ENCODE measurements around the gene RAET1L. TPM values are rescaled to one million over a fixed set of nuclear protein-coding genes. Genes with fewer than 3 reads are reported as not detected.
A peak's percentile ranks its signal among the peaks of the same experiment; 100 is the strongest.
"Not testable (repeated sequence)": the region's sequence is repeated elsewhere in the genome, so short reads cannot be mapped to it uniquely, and the experiment has no call there.

Gene RAET1L
- total RNA-seq, 1 experiment from 2014 or later, result not detected

DNA sequence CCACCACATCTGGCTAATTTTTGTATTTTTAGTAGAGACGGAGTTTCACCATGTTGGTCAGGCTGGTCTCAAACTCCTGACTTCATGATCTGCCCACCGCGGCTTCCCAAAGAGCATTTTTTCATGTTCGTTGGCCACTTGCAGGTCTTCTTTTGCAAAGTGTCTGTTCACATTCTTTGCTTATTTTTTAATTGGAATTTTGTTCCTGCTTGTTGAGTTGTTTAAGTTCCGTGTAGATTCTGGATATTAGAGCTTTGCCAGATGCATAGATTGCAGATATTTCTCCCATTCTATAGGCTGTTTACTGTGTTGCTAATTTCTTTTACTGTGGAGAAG lies 8.2 kb downstream of the RAET1L start:
- BruUV-seq (replicated peaks); H3K27ac ChIP-seq (ENCODE audit: low read depth, low read length, poor library complexity, severe bottlenecking); DNase-seq (ENCODE audit: low spot score); H3K4me1 ChIP-seq (ENCODE audit: insufficient read depth, low read length, poor library complexity, severe bottlenecking); H3K4me3 ChIP-seq (ENCODE audit: low read depth, low read length, poor library complexity, severe bottlenecking); H3K9me3 ChIP-seq (ENCODE audit: low read depth, low read length, poor library complexity, severe bottlenecking); H3K36me3 ChIP-seq (ENCODE audit: insufficient read depth, low read length, poor library complexity, severe bottlenecking); POLR2A ChIA-PET (ENCODE audit: low non-redundant PET): not testable (repeated sequence)
- H3K27me3 ChIP-seq (replicated peaks; ENCODE audit: insufficient read depth, low read depth, low read length, poor library complexity), result peaks cover 48% of the 10 kb centered on the region
- intact Hi-C loops (cut with micrococcal nuclease; ENCODE audit: unreplicated experiment), result loop anchor here (1.0 to 5.0 kb wide), 3 partner anchors 83 to 800 kb away; no protein-coding TSS in a partner anchor
- TF ChIP-seq, protein P1, sequence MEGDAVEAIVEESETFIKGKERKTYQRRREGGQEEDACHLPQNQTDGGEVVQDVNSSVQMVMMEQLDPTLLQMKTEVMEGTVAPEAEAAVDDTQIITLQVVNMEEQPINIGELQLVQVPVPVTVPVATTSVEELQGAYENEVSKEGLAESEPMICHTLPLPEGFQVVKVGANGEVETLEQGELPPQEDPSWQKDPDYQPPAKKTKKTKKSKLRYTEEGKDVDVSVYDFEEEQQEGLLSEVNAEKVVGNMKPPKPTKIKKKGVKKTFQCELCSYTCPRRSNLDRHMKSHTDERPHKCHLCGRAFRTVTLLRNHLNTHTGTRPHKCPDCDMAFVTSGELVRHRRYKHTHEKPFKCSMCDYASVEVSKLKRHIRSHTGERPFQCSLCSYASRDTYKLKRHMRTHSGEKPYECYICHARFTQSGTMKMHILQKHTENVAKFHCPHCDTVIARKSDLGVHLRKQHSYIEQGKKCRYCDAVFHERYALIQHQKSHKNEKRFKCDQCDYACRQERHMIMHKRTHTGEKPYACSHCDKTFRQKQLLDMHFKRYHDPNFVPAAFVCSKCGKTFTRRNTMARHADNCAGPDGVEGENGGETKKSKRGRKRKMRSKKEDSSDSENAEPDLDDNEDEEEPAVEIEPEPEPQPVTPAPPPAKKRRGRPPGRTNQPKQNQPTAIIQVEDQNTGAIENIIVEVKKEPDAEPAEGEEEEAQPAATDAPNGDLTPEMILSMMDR (conservative IDR thresholded peaks at IDR 0.05; ENCODE audit: low read depth, low read length), result 0 out of 2 replicates have a peak, but pooled peaks have one; percentile 38
- CTCF ChIA-PET, result interaction anchor here (1.0 kb wide), 2 partner anchors 10 to 83 kb away, joined by 3 to 5 read pairs; no protein-coding TSS in a partner anchor

DNA sequence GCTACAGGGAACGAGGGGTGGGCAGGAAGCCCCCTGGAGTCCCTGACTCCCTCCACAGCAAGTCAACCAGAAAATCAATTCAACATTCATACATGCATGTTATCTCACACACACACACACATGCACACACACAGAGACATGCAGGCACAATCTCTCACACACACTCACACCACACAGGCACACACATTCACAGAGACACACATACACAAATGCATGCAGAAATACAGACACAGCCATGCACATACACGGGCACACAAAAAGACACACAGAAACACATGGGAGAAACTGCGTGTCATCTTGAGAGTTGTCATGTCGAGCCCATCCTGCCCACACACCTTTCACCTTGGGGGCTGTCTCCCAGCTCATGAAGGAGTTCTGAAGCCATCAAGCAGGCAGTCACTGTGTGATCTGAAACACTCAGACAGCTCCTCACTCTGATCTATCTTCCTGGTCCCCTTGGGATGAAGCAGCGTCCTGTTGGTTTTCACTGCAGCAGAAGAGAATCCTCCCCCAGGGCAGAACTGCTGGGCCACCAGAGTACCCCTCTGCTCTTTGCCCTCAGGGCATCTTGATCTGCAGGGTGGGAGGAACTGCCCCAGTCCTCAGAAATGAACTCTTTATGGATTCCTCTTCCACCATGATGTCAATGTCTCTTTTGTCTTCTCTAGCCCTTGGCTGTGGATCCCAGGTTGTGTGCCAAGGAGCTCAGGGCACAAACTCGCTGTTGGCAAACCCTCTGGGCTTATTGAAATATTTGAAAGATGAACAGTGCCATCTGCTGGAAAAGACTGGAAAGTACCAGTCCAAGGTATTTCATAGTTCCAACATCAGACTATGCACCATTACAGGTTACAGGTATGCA lies 8.8 kb downstream of the RAET1L start:
- no peaks in the 10 kb centered on the region for H3K36me3 ChIP-seq (ENCODE audit: insufficient read depth, low read length, poor library complexity, severe bottlenecking)
- H3K27ac ChIP-seq (ENCODE audit: low read depth, low read length, poor library complexity, severe bottlenecking), result no peak overlapping the region
- BruUV-seq (replicated peaks), result no TSS peak
- H3K27me3 ChIP-seq (replicated peaks; ENCODE audit: insufficient read depth, low read depth, low read length, poor library complexity), result peaks cover 54% of the 10 kb centered on the region
- no peaks in the 10 kb centered on the region for H3K9me3 ChIP-seq (ENCODE audit: low read depth, low read length, poor library complexity, severe bottlenecking)
- intact Hi-C loops (cut with micrococcal nuclease; ENCODE audit: unreplicated experiment), result loop anchor here (1.0 to 5.0 kb wide), 3 partner anchors 82 to 801 kb away; no protein-coding TSS in a partner anchor
- TF ChIP-seq, protein P1 (conservative IDR thresholded peaks at IDR 0.05; ENCODE audit: low read depth, low read length), result peak; percentile 60
- TF ChIP-seq EZH2 (IDR thresholded peaks at IDR 0.05; ENCODE audit: borderline replicate concordance, low read depth, low read length, poor library complexity, severe bottlenecking), result no peak
- CTCF ChIA-PET, result interaction anchor here (0.6 to 1.0 kb wide), 3 partner anchors 10 to 285 kb away, joined by 3 to 5 read pairs (median 4); no protein-coding TSS in a partner anchor
- POLR2A ChIA-PET (ENCODE audit: low non-redundant PET), result no interaction called here
- peak; percentile 82 for DNase-seq (ENCODE audit: low spot score)
- no peaks in the 10 kb centered on the region for H3K4me1 ChIP-seq (ENCODE audit: insufficient read depth, low read length, poor library complexity, severe bottlenecking)
- H3K4me3 ChIP-seq (ENCODE audit: low read depth, low read length, poor library complexity, severe bottlenecking), result no peak overlapping the region

DNA sequence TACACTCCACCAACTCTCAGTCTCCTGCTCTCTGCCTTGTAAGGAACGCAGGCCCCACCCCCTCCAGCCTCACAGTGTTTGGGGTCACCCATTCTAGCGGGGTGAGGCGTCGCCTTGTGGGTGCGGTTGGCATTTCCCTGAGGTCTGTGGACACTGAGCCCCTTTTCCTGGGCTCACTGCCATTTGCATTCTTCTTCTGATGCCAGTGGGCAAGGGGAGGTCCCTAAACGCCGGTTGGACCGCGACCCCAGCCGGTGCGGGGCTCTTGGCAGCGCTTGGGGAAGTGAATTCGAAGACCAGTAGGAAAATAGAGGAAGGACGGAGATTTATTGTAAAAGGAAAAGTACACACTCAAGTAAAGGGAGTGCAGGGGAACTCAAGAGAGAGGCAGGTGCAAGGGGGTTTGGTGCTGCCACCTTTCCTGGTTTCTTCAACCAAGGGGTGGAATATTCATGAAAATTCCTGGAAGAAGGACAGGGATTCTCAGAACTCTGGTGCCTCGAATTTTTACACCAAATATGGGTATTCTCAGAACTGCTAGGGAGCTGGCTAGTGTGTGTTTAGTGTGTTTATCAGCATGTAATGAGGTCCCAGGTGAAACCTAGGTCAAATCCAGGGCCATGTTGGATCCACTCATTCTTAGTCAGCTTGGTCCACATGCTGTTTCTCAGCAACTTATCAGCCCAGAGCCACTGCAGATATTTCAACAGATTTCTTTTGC lies 9.9 kb downstream of the RAET1L start:
- BruUV-seq (replicated peaks); DNase-seq (ENCODE audit: low spot score); H3K4me3 ChIP-seq (ENCODE audit: low read depth, low read length, poor library complexity, severe bottlenecking); H3K4me1 ChIP-seq (ENCODE audit: insufficient read depth, low read length, poor library complexity, severe bottlenecking); CTCF ChIA-PET; POLR2A ChIA-PET (ENCODE audit: low non-redundant PET); H3K36me3 ChIP-seq (ENCODE audit: insufficient read depth, low read length, poor library complexity, severe bottlenecking); H3K27ac ChIP-seq (ENCODE audit: low read depth, low read length, poor library complexity, severe bottlenecking); H3K9me3 ChIP-seq (ENCODE audit: low read depth, low read length, poor library complexity, severe bottlenecking): not testable (repeated sequence)
- intact Hi-C loops (cut with micrococcal nuclease; ENCODE audit: unreplicated experiment), result loop anchor here (5.0 kb wide), 1 partner anchor 802 kb away; no protein-coding TSS in a partner anchor
- H3K27me3 ChIP-seq (replicated peaks; ENCODE audit: insufficient read depth, low read depth, low read length, poor library complexity), result peaks cover 62% of the 10 kb centered on the region

Measured in A673 (cell line).